SKM-1 treated with dmso at 0.1 percent for 144 hours (cell line): ENCODE results near the gene ST3GAL6.
"Not testable (repeated sequence)": the region's sequence is repeated elsewhere in the genome, so short reads cannot be mapped to it uniquely, and the experiment has no call there.

Source experiments
- DNase-seq: peaks from one replicate; lab custom pipeline; 2025; ENCODE audit not compliant: unreplicated experiment; lab: John Stamatoyannopoulos, UW

ST3GAL6 gene

DNA sequence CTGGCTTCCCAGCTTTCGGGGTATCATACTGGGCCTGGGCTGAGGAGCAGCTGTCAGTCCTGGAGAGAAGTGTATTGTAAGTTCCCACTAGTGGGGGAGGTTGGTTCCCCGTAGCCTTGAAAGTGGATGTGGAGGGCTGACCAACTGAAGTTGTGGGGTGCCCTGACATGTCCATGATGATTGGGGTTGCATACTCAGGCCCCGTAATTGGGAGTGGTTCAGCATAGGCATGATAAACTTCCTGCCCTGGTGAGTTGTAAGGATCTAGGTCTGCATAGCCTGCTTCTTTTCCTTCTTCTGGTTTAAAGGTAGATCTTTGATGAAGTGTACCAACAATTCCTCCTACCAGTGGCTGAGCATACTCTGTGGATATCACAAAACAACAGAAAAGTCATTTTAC is 36.3 kb downstream of the ST3GAL6 start:
- DNase-seq = no peak

DNA sequence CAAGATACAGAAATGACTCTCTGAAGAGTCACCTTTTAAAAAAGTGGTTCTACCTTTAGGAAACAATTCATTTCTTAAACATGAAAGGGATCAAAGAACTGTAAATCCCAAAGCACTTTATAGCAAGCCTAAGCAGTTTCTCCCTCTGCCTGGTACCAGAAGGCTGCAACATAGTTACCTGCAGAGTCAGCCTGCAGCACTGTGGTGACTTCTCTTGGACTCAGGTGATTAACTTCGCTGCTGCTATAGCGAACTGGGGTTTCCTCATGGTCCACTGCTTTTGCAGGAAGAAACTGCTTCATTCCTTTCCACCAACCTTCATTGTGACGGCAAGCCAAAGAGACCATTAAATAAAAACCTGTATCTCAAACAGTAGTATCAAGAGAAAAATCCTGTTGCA is 37.3 kb downstream of the ST3GAL6 start:
- no peak for DNase-seq

DNA sequence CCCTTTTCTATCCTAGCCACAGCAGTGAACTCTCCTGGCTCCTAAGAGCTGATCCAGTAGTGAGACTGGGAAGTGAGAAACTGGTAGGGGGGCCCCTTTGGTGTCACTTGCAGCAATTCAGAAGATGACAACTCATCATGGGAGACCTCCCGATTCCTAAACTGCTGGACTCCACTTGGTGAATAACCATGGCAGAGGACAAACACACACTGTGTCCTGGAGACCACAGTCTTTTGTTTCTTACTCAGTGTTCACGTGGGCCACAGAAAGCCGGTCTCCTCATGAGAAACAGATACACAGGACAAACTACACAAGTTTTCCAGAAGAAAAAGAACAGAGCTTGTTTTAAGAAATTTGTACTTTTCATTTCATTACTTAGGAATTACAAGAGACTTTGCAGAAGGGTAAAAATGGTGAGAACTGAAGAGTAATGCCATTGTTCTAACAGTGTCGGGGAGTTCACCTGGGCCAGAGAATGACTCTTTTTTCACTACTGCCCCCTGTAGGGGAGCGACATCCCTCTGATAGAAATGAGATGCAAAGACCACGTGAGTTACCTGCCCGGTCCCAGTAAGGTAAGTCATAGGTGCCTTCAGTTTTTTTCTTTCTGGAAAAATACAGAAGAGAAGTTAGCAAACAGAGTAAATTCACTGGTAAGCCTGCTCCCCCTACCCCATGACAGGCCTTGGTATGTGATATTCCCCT is 38.1 kb downstream of the ST3GAL6 start:
- DNase-seq = no peak

DNA sequence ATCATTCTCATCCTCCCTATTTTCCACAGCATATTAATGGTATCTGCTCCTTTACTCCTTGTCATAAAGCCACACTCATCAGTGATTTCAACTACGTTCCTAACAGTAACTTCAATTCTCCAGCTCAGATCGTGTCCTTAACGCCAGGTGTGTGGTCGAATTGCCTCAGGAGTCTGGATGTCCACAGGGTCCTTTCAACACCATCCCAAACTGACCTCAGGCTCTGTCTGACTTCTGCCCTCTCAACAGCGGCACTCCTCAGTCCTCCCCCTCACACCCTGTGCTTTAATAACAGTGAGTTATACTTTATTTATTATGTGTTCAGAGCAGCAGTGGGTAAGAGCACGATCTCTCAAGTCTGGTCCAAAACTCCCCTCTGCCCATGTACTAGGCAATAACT is 42.4 kb downstream of the ST3GAL6 start:
- no peak for DNase-seq

DNA sequence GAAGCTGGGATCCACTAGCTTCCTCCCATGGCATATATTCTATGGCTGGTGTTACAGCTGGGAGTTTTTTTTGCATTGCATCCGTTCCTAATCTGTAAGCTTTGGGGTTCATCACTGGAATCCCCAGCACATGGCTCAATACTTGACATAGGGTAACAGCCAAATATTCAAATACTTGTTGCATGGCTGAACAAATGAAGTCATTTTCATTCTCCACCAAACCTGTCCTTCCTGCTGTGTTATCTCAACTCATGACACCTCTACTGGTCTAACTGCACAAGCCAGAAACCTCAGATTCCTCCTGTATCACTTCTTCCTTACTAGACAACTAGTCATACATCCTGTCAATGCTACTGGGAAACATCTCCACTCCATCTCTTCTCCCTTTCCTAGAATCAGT is 43.4 kb downstream of the ST3GAL6 start:
- no peak for DNase-seq

DNA sequence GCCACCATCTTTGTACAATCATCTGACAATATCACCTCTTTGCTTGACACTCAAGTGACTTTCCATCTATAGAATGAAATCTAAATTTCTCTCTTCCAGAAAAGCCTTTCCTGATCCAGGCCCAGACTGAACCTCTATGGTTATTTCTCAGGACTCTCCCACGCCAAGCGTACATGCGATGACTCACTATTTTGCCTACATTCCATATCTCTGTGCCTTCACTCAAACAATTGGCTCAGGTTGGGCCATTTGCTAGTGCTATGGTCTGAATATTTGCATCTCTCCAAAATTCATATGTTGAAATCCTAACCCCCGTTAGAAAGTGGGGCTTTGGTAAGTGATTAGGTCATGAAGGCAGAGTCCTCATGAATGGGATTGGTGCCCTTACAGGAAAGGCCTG is 43.9 kb downstream of the ST3GAL6 start:
- DNase-seq = no peak

DNA sequence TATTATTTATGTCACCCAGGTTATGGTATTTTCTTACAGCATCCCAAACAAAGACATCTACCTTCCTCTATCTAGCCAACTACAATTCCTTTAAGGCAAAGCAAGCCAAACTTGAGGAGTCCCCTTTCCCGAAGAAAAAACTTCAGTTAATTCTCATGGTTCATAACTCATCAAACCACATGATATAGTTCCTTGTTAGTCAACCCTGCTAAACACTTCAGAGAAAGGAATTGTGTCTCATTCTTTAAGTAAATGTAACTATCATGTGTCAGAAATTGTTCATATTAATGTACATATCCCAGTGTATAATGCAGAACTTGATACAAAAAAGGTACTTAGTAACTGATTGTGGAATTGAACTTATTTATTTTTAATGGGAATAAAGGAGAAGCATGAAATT is 44.4 kb downstream of the ST3GAL6 start:
- no peak for DNase-seq

DNA sequence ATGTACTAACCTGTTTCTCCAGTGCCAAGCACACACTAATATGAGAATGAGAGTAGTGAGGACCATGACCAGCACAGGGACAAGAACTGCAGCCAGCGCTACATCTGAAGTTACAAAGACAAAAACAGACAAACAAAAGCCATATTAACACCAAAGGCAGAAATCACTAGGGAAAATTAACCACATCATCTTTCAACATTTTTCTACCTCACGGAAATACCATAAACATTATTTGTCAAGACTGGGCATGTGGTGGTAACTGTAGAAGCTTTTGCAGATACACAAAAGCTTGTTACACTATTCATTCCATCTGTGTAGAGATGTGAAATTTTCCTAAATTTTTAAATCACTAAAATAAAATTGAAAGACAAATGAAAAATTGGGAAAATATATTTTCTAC is 44.9 kb downstream of the ST3GAL6 start:
- no peak for DNase-seq

DNA sequence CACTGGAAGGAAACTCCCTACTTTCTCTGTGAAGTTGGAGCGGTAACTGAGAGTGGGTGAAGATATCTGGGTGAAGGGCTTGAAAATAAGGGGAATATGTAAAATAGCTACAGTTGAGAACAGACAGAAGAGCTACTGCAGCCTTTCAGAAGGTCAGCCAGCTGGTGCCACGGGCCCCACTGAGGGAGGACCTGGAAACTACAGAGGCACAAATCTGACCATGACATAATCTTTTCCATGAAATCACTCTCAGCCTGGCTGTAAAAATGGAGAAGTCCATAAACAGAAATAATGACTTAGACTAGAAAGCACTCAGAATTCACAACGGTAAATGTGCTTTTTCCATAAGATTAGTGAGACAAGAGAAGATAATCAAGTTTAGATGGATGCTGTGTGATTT is 46.4 kb downstream of the ST3GAL6 start:
- peak; percentile 14 for DNase-seq

DNA sequence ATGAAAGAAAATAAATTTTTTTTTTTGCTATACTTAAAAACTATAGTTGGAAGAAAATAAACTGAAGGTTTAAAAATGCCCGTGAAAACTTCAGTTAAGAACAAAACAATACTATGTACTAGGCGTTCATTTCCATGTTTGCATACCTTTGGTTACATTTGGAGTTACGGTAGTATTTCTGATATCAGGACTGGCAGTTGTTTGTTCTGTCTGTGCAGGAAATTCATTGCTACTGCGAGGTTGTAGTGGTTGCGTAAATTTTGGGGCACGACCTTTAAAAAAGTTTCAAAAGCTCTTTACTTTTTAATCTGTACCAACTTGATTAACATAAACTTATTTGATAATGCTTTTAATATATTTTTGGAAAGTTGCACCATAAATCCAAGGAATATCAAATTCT is 47.9 kb downstream of the ST3GAL6 start:
- DNase-seq = no peak

DNA sequence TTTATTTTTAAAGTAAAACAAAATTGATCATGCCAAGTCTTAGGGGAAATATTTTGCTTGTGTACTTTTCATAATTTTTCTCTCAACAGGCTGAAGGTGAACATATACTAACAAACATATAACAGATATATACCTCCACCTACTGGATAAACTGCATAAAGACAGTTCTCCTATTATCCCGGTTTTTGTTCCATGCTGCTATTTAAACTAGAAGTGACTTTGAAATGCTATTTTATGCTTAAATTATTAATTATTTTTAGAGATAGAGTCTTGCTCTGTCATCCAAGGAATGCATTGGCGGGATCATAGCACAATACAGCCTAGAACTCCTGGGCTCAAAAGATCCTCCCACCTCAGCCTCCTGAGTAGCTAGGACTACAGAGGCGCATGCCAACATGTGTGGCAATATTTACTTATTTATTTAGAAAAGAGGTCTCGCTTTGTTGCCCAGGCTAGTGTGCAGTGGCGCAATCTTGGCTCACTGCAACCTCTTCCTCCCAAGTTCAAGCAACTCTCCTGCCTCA is 49.8 kb downstream of the ST3GAL6 start:
- DNase-seq = peak; percentile 45

DNA sequence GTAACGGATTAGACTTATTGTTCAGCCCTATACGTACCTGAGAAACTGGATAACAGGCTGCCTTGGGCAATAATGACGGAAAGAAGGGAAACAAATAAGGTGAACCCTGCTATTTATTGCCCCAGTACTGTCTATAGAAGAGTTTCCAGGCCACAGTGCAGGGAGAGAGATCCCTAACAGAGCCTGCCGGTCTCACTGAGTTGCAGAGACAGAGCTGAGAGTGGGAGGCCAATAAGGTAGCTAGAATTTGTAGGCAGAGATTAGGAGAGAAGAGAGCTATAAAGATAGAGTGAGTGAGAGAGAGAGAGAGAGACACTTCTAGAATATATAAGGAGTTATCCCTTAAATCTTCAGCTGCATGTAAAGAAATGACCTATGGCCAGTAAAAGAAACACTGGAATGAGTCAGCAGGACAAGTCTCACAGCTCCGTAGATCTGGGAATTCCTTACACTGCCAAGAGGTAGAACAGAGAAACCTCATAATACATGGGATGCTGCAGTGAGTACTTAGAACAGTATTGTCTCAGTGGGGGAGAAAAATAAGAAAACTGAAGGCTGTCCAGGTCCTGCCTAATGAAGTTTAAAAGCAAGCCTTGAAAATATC is 51.8 kb downstream of the ST3GAL6 start:
- DNase-seq = no peak

DNA sequence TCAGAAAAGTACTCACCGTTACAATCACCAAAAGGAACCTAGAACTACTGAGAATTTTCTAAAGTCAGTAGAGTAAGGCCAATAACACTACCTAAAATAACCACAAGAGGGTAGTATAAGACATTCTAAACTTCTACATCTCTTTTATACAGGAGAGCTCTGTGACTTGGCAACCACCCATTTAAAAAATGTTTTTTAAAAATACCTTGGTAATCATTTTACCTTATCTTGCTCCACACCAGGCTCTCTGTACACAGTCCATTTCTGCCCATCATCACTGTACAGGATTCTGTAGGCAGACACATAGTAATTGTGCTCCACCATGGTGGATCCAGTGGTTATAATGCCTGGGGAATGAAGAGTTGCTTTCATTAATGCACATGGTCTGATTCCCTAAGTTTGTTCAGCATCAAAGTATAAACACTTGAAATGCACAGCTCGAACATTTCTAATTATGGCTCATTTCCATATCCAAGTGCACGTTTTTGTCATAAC is 54.5 kb downstream of the ST3GAL6 start:
- peak; percentile 43 for DNase-seq

DNA sequence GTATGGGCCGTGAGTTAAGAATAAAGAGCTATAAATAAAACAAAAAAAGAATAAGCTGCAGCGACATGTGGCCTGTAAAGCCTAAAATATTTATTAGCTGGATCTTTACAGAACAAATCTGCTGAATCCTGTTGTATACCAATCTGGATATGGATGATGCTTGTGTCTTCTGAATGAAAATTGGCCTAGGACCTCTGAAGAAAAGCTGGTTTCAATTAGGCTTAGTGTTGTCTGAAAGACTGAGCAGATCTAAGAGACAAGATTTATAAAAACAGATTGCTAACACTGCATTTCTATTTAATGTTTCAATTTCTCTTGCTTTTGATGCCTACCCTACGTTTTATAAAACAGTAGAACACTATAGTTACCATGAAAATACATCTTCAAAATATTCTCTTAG is 57.9 kb downstream of the ST3GAL6 start:
- DNase-seq = no peak

DNA sequence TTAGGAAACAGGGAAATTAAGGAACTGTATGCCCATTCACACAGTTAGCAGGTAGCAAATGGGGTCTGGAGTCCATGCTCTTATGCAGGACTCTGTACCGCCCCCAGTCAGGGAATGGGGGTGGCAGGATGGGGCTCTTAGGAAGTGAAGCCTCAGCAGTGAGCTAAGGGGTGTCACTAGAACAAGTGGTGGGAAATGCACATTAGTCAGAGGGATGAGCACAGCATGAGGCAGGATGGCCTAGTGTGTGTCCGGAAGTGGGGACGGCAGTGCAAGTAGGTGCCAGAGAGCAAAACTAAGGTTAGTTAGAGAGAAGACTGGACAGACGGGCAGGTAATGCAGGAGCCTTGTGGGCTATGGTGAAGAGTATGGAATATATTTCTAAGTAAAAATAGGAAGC is 60.7 kb downstream of the ST3GAL6 start:
- DNase-seq = no peak

DNA sequence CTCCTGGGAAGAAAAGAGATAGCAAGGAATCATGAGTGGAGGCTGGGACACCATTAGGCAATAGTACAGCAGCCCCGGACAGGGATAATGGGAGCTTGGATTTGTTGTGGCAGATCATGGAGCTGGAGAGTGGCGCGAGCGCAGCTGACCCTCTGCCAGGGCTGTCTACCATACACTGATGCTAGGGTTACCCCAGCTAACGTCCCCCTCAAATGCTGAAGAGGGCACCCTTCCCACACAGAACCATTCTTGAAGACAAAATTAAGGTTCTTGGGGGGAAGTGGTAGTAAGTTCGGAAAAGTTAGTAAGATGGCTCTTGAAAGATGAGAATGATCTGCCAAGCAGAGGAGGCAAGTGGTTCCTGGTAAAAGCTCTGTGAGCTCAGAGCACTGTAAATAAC is 61.1 kb downstream of the ST3GAL6 start:
- no peak for DNase-seq

DNA sequence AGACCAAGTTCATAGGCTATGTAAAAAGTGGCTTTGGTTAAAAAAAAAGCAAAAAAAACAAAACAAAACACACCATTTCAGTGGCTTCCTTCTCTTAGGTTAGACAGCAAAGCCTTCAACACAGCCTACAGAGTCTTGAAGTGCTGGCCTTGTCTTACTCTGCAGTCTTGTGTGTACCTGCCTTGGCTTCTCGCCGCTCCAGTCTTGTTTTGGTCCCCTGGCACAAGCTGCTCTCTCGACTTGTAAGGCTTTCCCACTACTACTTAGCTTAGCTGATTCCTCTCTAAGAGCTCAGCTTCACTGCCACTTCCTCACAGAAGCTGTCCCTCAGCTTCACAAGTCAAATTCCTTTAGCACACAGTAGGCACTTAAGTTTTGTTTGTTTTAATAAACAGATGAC is 63.0 kb downstream of the ST3GAL6 start:
- DNase-seq = no peak

DNA sequence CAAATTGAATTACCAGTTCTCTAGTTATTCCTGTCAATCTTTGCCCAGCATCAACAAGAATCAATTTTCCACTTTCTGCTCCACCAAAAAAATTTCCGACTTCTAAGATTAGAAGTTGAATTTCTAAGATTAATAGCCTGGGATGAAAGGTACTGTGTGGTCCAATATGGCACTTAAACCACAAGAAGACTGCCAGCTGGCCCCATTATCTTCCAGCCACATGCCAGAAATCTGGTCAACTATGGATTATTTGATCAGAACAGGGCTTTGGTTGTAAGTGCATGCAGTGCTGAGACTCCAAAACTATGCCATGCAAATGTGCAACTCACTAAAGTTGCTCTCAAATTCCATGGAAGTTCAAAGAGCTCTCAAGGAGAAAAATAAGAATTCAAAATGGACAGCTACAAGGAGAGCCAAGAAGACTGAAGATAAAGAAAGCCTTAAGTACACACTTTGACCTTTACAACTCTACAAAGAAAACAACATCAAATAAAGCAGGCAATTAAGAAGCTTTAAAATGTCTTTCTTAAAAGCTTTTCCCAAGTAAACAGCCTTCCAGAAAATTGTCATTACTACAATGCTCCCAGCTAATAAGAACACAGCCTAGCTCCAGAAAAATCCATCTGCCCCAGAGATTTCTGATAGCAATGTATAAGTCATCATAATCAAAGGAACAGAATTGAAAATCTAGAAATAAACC is 64.2 kb downstream of the ST3GAL6 start:
- no peak for DNase-seq

DNA sequence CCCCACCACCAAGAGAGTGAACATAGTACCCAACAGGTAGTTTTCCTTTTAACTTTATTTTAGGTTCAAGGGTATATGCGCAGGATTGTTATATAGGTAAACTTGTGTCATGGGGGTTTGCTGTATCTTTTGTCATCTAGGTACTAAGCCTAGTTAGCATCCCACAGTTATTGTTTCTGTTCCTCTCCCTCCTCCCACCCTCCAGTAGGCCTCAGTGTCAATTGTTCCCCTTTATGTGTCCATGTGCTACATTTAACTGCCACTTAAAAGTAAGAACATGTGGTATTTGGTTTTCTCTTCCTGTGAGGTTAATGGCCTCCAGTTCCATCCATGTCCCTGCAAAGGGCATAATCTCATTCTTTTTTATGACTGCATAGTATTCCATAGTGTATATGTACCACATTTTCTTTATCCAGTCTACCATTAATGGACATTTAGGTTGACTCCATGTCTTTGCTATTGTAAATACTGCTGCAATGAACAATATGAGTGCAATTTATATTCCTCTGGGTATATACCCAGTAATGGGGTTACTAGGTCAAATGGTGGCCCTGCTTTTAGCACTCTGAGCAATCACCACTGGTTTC is 66.2 kb downstream of the ST3GAL6 start:
- DNase-seq = no peak

DNA sequence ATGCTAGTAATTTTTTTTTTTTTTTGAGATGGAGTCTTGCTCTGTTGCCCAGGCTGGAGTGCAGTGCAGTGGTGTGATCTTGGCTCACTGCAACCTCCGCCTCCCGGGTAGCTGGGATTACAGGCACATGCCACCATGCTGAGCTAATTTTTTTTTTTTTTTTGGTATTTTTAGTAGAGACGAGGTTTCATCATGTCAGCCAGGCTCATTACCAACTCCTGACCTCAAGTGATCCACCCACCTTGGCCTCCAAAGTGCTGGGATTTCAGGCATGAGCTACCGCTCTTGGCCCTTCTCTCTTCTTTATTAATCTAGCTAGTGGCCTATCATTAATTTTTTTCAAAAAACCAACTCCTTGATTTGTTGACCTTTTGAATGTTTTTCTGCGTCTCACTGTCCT is 67.9 kb downstream of the ST3GAL6 start:
- DNase-seq = not testable (repeated sequence)

DNA sequence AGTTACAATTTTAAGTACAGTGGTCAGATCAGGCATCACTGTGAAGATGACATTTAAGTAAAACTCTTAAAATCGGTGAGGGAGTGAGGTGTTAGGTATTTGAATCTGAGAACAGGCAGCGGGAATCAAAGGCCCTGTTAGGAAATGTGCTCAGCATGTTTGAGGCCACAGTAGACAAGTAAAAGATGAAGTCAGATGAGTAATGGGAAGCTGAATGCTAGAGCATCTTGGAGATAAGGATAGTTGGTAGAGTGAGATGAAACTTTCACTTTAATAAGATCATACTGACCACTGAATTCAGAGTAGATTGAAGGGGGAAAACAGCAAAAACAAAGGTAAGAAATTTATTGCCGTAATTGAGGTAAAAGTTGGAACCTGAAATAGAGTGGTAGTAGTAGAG is 76.7 kb downstream of the ST3GAL6 start:
- no peak for DNase-seq
